HepG2 (cell line): Measurements from ENCODE around the gene LGALS8. TPM values are rescaled to one million over a fixed set of nuclear protein-coding genes. Genes with fewer than 3 reads are reported as not detected.

Experiments used
- AGO1 ChIP-seq: fragments of 200-400 bp; formaldehyde crosslinking; IDR thresholded peaks from 2 replicates; pipeline ENCODE4 v1.6.1; 2017; ENCODE audit warnings: mild to moderate bottlenecking, low read depth, low read length, moderate library complexity; ENCODE audit not compliant: poor library complexity, severe bottlenecking
- ATF3 ChIP-seq: sonication (generic); formaldehyde crosslinking; IDR thresholded peaks from 2 replicates; pipeline ENCODE4 v1.4.0; 2020; ENCODE audit warnings: missing genetic modification reagents
- ATF5 ChIP-seq: sonication (generic); formaldehyde crosslinking; IDR thresholded peaks from 2 replicates; pipeline ENCODE4 v1.4.0; 2020; ENCODE audit warnings: mild to moderate bottlenecking, low read depth, missing genetic modification reagents
- CSRNP1 ChIP-seq: sonication (generic); formaldehyde crosslinking; IDR thresholded peaks from 2 replicates; pipeline ENCODE4 v1.8.1; 2023; ENCODE audit warnings: mild to moderate bottlenecking, missing genetic modification reagents
- FOXA1 ChIP-seq, 2 experiments: fragments of 450-650 bp in 1 of 2; sonication (generic) in 1 of 2; formaldehyde crosslinking in 1 of 2; IDR thresholded peaks; 2 replicates each; pipeline versions ENCODE4 v1.4.0 to v1.6.1; 2016 to 2020; ENCODE audit warnings: missing genetic modification reagents in 1 of 2
- HNRNPK ChIP-seq: fragments of 200-400 bp; formaldehyde crosslinking; IDR thresholded peaks from 2 replicates; pipeline ENCODE4 v1.6.1; 2018; ENCODE audit warnings: low read length, low read depth, moderate library complexity, mild to moderate bottlenecking; ENCODE audit not compliant: poor library complexity, severe bottlenecking
- HOXA7 ChIP-seq: sonication (generic); formaldehyde crosslinking; IDR thresholded peaks from 2 replicates; pipeline ENCODE4 v1.8.1; 2022; ENCODE audit warnings: mild to moderate bottlenecking, missing genetic modification reagents, moderate library complexity
- IKZF4 ChIP-seq: sonication (generic); formaldehyde crosslinking; IDR thresholded peaks from 2 replicates; pipeline ENCODE4 v1.5.1; 2020; ENCODE audit warnings: borderline replicate concordance, mild to moderate bottlenecking, low read depth, missing genetic modification reagents; ENCODE audit errors: not compliant biosample characterization
- IRF2 ChIP-seq: IDR thresholded peaks from 2 replicates; pipeline ENCODE4 v1.6.1; 2018; ENCODE audit warnings: missing genetic modification reagents, missing compliant biosample characterization
- MEIS1 ChIP-seq: sonication (generic); formaldehyde crosslinking; IDR thresholded peaks from 2 replicates; pipeline ENCODE4 v1.9.0; 2021; ENCODE audit warnings: mild to moderate bottlenecking, missing genetic modification reagents, moderate library complexity, borderline replicate concordance
- NPAS2 ChIP-seq: sonication (generic); formaldehyde crosslinking; IDR thresholded peaks from 2 replicates; pipeline ENCODE4 v1.8.0; 2022; ENCODE audit warnings: mild to moderate bottlenecking, missing genetic modification reagents, borderline replicate concordance
- PAXIP1 ChIP-seq: sonication (generic); formaldehyde crosslinking; conservative IDR thresholded peaks from 2 replicates; pipeline ENCODE4 v1.4.0; 2020; ENCODE audit warnings: mild to moderate bottlenecking, missing genetic modification reagents, moderate library complexity
- SIN3B ChIP-seq: fragments of 150-350 bp; IDR thresholded peaks from 2 replicates; pipeline ENCODE4 v1.6.1; 2014; ENCODE audit warnings: low read length
- SNRNP70 ChIP-seq: fragments of 200-400 bp; formaldehyde crosslinking; IDR thresholded peaks from 2 replicates; pipeline ENCODE4 v1.6.1; 2017; ENCODE audit warnings: mild to moderate bottlenecking, low read depth, low read length, moderate library complexity
- SP5 ChIP-seq: IDR thresholded peaks from 2 replicates; pipeline ENCODE4 v1.6.1; 2016; ENCODE audit warnings: low read depth, borderline replicate concordance
- SYNCRIP ChIP-seq: fragments of 200-400 bp; formaldehyde crosslinking; IDR thresholded peaks from 2 replicates; pipeline ENCODE4 v1.6.1; 2018; ENCODE audit warnings: mild to moderate bottlenecking, low read depth, low read length; ENCODE audit not compliant: insufficient read depth
- WIZ ChIP-seq: sonication (generic); formaldehyde crosslinking; IDR thresholded peaks from 2 replicates; pipeline ENCODE4 v1.5.1; 2020; ENCODE audit warnings: mild to moderate bottlenecking, missing genetic modification reagents
- ZNF124 ChIP-seq: sonication (generic); formaldehyde crosslinking; IDR thresholded peaks from 2 replicates; pipeline ENCODE4 v1.4.0; 2020; ENCODE audit warnings: missing genetic modification reagents
- ZNF18 ChIP-seq: sonication (generic); formaldehyde crosslinking; IDR thresholded peaks from 2 replicates; pipeline ENCODE4 v1.8.0; 2022; ENCODE audit warnings: mild to moderate bottlenecking, missing genetic modification reagents; ENCODE audit not compliant: insufficient replicate concordance
- ZNF7 ChIP-seq: IDR thresholded peaks from 2 replicates; pipeline ENCODE4 v1.6.1; 2016; ENCODE audit warnings: missing biosample characterization, missing genetic modification reagents
- polyA plus RNA-seq, 8 experiments: library from polyadenylated mRNA; depleted of rRNA in 3 of 8; stranded (reverse) in 7 of 8; unstranded in 1 of 8; fragments of >200 nt; fragmentation: Illumina TruSeq in 4 of 8; extraction: Trizol in 4 of 8; gene quantifications; 2 replicates each; pipeline versions ENCODE4 v1.2.1 to v1.2.3, GENCODE V29; 2011 to 2016; ENCODE audit warnings: low read depth in 4 of 8, missing spikeins in 1 of 8, mixed read lengths in 1 of 8; ENCODE audit not compliant: insufficient read depth in 1 of 8
- total RNA-seq, 5 experiments: library from RNA; depleted of rRNA; stranded (reverse); fragments of >200 nt; fragmentation: Illumina TruSeq; extraction: Trizol; gene quantifications; 2 replicates each; pipeline ENCODE4 v1.2.3, GENCODE V29; 2016; ENCODE audit warnings: low read depth in 1 of 5

LGALS8 gene
- total and polyA plus RNA-seq, 2 of the 13 experiments (the other 11 are each of a cell fraction or from before 2014, with no cell fraction given) = 29.3 to 185 TPM

- TF ChIP-seq IRF2 (CRISPR knock-in tag) (no peak), WIZ (0 out of 2 replicates have a peak, but pooled peaks have one; percentile 45), SP5 (CRISPR knock-in tag) (0 out of 2 replicates have a peak, but pooled peaks have one; percentile 8), SNRNP70 (no peak), AGO1 (no peak), FOXA1 (IDR thresholded peaks at IDR 0.05) (no peak), FOXA1 (CRISPR knock-in tag; IDR thresholded peaks at IDR 0.05) (peak; percentile 20), HOXA7 (CRISPR knock-in tag) (no peak), MEIS1 (CRISPR knock-in tag) (no peak; the same call in 1 of the 2 replicates), SIN3B (no peak), ZNF18 (peak; percentile 49), ZNF124 (CRISPR knock-in tag) (0 out of 2 replicates have a peak, but pooled peaks have one; percentile 42), SYNCRIP (no peak), NPAS2 (CRISPR knock-in tag) (no peak), HNRNPK (no peak), ZNF7 (CRISPR knock-in tag) (no peak), PAXIP1 (CRISPR knock-in tag) (peak; percentile 63), ATF5 (CRISPR knock-in tag) (no peak), IKZF4 (CRISPR knock-in tag) (no peak), CSRNP1 (no peak), ATF3 (CRISPR knock-in tag) (0 out of 2 replicates have a peak, but pooled peaks have one; percentile 23)
Observed at GRCh38 chr1:236522937-236523703, 662 bp upstream of the LGALS8 start (continued).
